GM18507 (cell line): Measurements from ENCODE around the gene CDK4.
A peak's percentile ranks its signal among the peaks of the same experiment; 100 is the strongest.

Experiments
- DNase-seq: peaks from one replicate; pipeline ENCODE4 v3.0.0; 2011; ENCODE audit warnings: low read depth; ENCODE audit not compliant: insufficient read length; ENCODE audit errors: extremely low spot score
- FAIRE-seq: peaks from 2 replicates; lab custom pipeline; 2011; peaks lifted over from hg19 to GRCh38; lab: Jason Lieb, UNC

CDK4 gene

DNA sequence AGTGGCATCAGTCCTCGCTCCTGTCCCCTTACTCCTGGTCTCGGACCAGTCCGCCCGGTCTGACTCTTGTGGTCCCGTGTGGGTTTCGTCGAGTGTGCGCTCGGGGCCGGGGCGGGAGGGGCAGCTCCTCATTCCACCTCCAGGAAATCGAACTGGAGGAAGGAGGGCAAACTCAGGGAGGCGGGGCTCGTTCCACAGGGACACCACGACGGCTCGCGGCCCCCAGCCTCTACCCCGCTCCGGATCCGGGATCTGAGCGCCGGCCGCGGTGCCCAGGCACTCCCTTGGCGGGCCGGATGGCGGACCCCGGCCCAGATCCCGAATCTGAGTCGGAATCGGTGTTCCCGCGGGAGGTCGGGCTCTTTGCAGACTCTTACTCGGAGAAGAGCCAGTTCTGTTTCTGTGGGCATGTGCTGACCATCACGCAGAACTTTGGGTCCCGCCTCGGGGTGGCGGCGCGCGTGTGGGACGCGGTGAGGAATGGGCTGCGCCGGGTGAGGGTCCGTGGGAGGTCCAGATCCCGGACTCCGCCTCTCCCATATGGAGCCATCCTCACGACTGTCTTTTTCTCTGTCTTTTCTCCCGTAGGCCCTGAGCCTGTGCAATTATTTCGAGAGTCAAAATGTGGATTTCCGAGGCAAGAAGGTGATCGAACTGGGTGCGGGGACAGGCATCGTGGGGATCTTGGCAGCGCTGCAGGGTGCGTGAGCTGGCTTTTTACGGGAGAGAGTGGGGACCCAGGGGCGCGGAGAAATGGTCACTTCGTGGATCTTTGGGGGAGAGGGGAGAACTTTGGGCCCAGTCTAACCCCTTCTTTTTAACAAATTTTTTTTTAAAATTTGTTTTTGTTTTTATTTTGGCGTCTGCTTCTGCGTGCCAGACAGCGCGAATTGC, 20.6 kb upstream of the CDK4 start, which contains the start of gene EEF1AKMT3:
Gene EEF1AKMT3, plus strand, starts transcription at position 186 of the 894 bp plus-strand sequence. Its CDS starts 111 bp downstream, at position 297.
- FAIRE-seq (no peak), DNase-seq (no peak)

DNA sequence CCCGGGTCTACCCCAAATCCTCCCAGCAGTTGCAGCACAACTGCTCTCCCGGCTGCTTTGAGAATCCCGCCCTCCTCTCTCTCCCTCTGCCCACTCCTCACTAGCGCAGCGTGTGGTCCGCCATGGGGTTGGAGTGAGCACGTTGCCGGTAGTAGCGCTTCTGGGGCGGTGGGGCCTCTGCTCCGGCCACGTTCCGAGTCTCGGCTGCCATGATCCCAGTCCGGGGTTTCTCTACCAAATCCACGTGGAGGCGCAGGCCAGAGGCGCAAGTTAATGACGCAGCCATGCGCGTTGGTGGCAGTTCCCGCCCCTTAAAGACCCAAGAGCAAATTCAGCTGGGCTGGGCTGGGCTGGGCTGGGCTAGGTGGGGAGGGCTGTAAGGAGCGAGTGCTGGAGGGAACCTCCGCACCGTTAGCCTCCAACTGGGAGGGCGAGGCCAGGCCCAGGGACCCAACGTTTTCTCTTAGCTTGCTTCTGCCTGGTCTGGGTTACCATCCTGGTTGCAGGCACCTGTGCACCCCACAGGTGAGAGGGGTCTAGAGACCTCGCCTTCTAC, 19.8 kb upstream of the CDK4 start, which contains the start of gene METTL1:
Gene METTL1, minus strand, starts transcription at position 233 of the 556 bp plus-strand sequence. Its CDS starts 22 bp downstream, at position 211.
- DNase-seq (peak; percentile 88), FAIRE-seq (peak; percentile 91)

- no peak for FAIRE-seq
- DNase-seq, result peak; percentile 71
Observed at GRCh38 chr12:57771236-57771872, 19.2 kb upstream of the CDK4 start.

- FAIRE-seq, result no peak
- DNase-seq, result no peak
Observed at GRCh38 chr12:57770734-57771133, 18.6 kb upstream of the CDK4 start.

DNA sequence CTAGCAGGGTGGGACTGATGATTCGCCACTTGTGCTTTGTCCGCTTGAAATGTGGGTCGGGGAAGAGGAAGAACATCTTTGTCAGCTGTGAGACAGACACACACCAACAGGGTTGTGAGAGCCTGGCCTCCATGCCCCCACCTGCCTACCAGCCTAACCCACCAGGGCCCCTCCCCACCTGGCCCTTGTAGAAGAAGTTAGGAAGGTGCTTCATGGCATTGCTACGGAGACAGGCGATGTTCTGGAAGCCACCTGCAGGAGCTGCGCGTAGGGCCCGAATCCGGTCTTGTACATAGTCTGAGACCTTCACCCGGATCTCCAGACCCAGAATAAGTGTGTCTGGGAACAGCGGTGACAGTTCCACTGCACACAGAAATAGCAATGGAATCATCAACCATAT, 17.5 kb upstream of the CDK4 start:
- DNase-seq, result no peak
- FAIRE-seq, result no peak

- no peak for DNase-seq
- FAIRE-seq, result no peak
Observed at GRCh38 chr12:57767876-57768275, 15.8 kb upstream of the CDK4 start.

DNA sequence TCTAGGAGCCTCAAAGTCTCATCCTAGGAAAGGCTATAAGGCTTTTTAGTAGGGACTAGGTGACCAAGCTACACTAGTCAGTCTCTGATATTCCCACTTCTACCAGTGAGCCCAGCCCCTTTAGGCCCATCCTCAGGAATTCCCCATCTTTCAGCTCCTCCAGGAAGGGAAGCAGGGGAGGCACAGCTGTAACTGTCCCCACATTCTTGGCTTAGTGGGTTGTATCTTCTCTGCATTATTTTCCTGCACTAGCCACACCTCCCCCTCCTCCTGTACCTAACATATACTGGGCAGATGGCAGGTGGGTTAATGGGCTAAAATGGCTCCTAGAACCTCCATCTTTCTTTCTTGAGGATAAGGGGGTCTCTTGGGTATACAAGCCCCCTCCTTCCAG, 15.2 kb upstream of the CDK4 start:
- no peak for DNase-seq
- FAIRE-seq, result no peak

DNA sequence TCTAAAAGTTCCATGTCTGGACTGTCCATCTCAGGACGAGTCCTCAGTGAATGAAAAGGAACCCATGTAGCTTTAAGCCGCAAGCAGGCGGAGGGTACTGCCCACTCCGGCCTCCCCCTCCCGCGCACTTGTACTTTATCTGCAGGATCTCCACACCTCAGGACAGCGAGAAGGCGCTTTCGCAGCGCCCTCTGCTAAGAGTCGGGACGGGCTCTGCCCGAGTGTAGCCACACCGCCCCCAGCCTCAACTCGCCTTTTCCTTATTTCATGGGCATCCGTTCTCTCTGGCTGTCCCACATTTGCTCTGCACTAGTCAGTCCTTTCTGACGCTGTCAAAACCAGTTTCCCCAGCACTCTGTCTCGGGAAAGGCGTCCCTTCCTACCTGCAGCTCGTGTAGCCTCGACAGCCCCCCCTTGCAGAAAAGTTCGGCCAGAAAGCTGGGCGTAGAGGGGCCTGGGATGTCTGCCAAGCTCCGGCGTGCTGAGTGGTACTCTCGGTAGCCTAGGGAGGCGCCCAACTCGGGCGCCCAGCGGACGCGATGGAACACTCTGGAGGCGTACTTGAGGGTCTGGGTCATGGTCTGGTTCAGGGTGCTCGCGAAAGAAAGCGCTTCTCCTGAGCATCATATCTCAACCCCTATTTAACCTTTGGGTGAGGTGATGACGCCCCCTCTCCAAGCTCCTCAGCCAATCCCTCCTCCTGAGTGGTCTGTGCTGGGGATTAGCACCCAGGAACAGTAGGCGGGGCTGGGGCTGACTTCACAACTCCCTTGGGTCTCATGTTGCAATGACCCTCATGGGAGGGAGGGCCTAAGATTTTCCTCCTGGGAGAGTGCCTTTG, 14.6 kb upstream of the CDK4 start, which contains the start of gene CYP27B1:
Gene CYP27B1, minus strand, starts transcription at position 615 of the 841 bp plus-strand sequence. Its CDS starts 37 bp downstream, at position 578.
- no peak for FAIRE-seq
- no peak for DNase-seq

- no peak for FAIRE-seq
- DNase-seq, result no peak
Observed at GRCh38 chr12:57765698-57766463, 13.8 kb upstream of the CDK4 start.

- no peak for DNase-seq
- FAIRE-seq, result no peak
Observed at GRCh38 chr12:57765003-57765697, 13.0 kb upstream of the CDK4 start.

DNA sequence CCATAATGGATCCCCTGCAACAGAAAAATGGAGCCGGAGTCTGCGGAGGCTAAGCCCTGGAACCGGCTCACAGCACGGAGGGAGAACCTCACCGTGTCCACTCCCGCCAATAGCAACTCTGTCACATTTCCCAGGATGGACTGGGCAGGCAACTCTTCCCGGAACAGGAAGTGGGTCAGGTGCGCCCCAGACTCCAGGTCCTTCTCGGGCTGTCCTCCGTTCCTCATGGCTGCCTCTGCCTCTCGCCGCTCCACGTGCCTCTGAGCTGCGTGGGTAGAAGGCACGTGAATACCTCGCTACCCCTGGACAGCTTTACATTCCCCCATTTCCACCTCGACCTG, 12.5 kb upstream of the CDK4 start:
- no peak for DNase-seq
- FAIRE-seq, result no peak

GRCh38 chr12:57763881-57764661, 12.0 kb upstream of the CDK4 start:
- FAIRE-seq, result no peak
- no peak for DNase-seq

GRCh38 chr12:57762463-57762862, 10.4 kb upstream of the CDK4 start:
- no peak for DNase-seq
- no peak for FAIRE-seq

DNA sequence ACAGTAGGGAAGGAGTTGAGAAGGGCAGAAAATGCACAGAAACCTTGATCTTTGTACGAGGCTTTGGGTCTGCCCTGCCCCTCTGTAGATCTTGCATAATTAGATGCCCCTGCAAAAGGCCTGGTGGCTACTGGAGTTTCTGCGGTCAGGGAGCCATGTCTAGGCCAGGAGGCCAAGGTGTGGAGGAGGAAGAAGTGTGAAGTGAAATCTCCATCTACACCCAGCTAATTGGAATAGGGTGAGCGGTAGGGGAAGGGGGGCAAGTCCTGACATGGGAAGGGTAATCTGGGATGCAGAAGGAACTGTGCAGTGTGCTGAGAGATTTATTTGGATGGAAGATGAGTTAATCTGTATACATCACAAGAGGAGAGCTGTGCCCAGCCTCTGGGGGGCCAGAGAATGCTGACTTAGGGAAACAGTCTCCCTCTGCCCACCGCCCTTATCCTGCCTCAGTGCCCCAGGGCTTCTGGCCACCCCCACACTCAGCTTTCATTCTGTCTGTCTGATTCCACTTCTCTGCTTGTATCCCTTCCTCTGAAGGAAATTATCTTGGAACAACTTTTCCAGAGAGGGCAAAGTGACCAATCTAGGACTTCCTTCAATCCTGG, 9.4 kb upstream of the CDK4 start:
- FAIRE-seq (no peak), DNase-seq (no peak)

DNA sequence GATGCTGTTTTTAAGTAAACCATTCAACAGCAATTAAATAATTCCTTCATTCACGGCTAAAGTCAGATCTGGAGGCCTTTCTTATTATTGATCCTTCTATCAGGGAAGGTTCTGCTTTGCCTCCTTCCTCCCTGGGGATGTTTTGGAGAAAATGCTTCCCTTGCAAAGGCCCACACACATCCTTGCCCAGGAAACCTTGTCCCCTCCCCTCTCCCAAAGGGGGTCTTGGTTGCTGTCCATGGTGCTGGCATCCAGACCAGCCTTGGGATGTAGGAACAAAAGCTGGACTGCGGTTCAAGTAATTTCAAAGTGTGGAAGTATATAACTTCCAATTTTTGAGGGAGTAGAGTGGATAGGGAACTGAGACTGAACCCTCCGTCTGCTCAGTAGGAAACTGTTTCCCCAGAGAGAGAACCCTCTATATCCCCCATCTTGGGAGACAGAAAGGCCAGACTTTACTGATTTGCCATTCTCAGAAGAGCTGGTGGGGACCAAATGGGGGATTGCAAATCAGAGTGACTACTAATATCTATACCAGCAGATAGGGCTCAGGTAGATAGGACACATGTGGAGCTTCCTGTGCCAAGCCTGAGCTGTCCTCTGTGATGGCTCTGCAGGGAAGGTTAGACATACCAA, 8.4 kb upstream of the CDK4 start:
- FAIRE-seq, result no peak
- no peak for DNase-seq

GRCh38 chr12:57759360-57759980, 7.4 kb upstream of the CDK4 start:
- FAIRE-seq, result peak; percentile 45
- no peak for DNase-seq
